Stimulated activated CD4-positive, alpha-beta T cell treated with anti-CD3 and anti-CD28 coated beads, Interleukin-1b, Interleukin-23, amount 100 ng/mL, for 24 hours (primary cell): ENCODE results near the gene MBOAT2.
A peak's percentile ranks its signal among the peaks of the same experiment; 100 is the strongest.

ENCODE experiments used
- DNase-seq, 4 experiments: peaks; one replicate each; pipeline ENCODE4 v3.0.0-alpha.2; 2020; ENCODE audit warnings: low read depth in 4 of 4, low spot score in 1 of 4

MBOAT2 gene

DNA sequence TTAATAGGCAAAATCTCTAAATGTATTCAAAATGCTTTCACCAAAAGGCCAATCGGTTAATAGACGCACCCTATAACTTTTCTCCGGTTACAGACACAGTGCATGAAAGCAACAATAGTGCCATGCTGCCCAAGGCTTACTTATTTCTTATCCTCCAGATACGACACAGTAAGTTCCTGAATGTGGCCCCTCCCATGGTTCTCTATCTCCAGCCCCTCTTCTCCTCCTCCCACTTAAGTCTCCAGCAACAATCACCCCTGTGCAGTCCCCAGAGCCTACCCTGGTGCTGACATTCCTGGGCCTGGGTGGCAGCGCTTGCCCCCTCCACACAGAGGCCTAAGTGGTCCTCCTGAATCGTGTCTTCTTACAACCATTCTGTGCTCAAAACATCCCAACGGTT is 169.6 kb downstream of the MBOAT2 start:
- no peak for DNase-seq

DNA sequence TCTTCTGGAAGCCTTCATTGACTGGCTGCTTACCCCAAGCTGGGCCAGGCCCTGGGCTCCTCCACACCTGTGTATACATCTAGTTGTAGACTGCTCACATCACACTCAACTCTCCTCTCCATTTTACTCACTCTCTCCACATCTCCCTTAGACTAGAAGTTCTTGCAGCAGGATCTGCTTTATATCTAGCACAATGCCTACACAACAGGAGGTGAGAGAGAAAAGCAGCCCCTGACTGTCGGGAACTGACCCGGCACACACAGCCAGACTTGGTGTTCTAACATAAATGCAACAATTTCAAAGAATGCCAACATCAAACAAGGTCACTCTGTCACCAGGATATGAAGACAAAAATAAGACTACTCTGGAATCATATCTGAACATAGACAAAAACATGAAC is 172.0 kb downstream of the MBOAT2 start:
- DNase-seq, result no peak

DNA sequence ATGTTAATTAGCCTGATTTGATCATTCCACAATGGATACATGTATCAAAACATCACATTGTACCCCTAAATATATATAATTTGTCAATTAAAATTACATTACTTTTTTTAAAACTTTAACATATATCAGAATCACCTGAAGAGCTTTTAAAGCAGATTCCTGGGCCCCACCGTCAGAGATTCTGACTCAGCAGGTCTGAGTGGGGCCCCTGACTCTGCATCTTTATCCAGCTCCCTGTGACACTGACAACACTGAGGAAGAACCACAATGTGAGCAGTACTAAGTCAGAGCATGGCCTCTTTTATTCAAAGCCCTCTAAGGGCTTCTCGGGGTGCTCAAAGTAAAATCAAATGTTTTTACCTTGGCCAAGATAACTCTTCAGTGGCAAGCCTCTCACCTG is 175.8 kb downstream of the MBOAT2 start:
- no peak for DNase-seq

DNA sequence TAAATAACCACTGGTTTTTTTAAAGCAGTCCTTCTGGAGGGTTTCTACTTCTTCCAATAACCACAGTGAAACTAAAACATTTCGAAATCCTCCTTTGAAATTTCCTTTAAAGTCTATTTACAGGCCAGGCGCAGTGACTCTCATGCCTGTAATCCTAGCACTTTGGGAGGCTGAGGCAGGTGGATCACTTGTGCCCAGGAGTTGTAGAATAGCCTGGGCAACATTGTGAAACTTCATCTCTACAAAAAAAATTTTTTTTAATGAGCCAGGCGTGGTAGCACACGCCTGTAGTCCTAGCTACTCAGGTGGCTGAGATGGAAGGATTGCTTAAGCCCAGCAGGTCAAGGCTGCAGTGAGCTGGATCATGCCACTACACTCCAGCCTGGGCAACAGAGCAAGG is 181.3 kb downstream of the MBOAT2 start:
- no peak for DNase-seq

DNA sequence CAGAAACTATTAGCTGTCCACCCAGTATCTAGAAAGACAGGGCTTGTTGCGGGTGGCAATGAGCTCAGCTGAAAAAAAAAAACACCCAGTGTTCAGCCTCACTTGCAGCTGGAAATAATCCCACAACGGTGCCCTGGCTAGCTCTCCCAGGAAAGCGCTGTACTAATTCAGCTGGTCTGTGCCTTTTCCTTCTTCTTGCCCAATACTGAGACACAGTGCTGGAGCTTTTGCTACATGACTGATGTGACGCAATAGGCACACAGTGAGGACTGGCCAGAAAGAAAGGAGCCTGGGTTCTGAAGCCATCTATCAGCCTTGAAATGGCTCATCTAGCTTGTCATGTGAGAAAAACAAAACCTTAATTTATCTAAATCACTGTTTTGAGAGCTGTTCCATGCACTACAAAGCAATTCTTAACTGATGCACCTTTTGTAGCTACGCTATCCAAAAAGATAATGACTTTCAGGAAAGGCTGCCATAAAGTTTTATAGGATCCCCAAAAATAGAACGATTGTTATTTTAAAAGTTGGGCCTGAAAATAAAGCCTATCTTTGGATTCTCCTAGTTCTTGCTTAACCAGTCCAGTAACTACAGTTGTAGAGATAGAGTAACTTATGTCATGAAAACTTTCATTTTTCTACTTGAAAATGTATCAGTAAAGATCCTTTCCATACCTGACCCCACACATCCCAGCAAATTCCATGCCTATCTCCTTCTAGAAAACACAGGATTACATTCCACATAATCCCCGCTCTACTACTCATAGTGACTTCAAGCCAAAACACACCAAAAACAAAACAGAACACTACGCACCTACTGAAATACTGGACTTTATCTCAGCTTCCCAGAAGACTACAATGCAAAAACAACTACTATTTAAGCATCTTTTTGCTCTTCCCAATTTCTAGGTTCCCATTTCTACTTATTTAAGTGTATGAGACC is 181.9 kb downstream of the MBOAT2 start:
- no peak for DNase-seq

DNA sequence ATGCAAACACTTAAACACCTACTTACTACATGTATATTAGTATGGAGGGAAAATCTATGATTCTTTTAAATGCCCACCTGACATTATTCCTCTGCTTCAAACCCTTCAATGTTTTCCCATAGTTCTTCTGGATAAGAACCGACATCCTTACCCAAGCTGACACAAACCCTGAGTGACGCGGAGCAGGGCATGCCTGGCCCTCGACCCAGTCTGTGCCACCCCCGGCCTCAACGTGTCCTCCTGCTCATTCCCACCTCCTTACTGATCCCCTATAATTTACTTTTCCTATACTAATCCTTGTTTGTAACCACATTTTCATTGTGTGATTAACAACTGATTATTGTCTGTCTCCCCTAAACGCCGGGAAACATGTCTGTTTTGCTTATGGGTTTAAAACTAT is 183.5 kb downstream of the MBOAT2 start:
- no peak for DNase-seq

DNA sequence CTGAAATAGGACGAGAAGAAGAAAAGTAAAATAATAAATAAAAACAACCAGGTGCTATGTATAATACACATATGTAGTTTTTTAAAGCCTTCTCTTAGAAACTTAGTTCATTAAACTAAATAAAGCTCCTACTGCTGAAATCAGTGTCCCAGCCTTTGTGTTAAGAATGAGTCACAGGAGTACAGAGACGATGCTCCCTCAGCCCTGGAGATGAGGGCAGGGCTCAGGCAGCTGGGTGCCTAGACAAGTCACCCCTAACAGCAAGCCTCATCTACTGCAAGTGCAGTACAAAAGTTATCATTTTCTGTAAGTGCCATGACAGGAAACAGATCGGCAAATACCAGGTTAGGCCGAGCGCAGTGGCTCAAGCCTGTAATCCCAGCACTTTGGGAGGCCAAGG is 184.3 kb downstream of the MBOAT2 start:
- DNase-seq, result no peak

DNA sequence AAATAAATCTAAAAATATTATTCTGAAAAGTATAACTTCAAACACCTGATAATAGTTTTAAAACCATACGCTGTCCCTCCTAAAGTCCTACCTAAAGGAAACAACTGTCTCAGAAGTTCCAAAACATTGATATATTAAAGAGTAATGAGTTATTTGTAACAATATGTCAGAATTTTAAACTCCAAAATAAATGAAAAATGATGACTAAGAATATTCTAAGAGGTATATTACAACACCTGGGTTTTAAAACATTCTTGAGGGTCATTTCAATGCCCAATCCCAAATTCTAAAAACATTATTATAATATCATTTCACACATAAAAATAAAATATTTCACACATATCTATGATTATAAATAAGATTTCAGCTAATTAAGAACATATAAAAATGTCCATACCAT is 186.3 kb downstream of the MBOAT2 start:
- no peak for DNase-seq

DNA sequence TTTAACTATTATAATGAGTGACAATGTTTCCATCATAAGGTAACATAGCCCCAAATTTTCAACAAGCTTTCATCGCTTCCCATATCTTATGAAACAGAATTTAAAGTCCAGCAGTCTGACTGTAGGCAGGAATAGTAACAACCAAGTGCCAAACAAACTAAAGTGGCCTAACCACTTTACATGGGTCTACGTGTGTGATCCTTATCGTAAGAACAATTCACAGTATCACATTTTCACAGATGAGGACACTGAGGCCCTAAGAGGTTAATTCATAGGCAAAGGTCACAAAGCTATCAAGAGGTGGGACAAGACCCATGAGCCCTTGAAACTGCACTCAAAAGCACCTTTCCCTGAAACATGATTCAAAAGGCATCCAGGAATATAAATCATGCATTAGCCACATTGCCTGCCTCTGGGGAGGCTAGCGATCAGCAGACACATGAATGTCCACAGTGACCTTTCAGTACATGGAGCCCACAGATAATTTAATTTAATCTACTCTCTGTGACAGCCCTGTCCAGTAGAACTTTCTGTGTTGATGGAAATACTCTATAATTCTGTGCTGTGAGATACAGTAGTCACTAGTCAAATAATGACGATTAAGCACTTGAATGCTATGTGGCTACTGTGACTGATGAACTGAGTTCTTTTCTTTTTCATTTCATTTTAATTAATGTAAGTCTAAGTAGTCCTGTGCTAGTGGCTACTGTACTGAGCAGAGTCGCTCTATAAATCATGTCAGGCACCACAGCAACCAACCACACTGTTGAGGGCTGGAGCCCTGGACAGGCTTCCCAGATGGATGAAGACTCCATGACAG is 196.4 kb downstream of the MBOAT2 start:
- DNase-seq, result no peak

DNA sequence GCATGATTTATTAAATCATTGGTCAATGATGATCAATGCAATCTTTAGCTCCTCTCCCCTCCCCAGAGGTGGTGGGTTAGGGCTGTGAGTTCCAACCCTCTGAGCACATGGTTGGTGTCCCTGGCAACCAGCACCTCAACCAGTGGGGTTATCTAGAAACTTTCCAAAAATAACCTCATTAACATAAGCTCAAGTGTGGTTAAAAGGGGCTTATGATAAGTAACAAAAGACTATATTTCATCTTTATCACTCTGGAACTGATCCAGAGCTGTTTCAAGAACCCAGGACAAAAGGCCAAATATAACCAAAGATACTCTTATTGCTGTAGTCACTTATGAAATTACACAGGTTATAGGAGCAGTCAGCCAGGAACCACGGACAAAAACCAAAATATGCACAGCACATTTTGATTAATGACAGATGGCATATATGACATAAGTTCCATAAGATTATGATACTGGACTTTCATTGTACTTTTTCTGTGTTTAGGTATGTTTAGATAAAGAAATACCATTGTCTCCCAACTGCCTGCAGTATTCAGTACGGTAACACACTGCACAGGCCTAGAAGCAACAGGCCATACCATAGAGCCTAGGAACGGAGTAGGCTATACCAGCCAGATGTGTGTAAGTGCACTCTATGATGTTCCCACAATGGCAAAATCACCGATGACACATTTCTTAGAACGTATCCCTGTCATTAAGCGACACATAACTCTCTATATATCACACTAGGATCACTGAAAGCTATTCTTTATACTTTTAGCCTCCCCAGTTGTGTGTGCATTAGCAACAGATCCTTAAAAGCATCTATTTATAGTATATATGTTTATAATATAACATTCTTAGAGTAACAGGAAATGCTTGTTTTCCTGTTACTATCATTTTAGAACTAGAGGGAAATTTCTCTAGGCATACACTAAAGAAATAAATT is 197.9 kb downstream of the MBOAT2 start:
- no peak for DNase-seq

DNA sequence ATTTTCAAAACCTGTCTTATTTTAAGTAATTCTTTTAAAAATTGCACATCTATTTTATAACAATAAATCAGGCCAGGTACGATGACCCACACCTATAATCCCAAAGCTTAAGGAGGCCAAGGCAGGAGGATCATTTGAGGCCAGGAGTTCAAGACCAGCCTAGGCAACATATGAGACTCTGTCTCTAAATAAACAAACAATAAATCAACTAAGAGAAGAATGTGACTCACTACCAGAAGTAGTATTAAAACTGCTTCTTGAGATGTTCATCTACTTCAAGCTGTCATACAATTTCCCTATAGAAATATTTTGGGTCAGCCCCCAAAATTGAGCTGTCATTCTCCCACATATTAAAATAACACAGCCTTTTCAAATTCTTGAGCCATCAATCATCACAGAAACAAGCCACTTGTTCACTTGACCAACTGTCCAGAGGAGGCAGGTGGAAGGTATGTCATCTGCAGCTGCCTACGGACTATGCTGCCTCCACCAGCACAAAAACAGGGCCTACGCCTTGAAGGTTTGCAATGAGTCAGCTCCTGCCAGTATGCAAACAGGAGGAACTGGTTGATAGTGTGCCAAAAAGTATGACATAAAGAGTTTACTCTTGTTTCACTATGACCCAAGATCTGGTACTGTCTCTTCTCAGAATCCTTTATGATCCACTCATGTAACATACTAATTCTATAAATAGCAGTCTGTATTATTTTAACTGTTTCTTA is 199.7 kb downstream of the MBOAT2 start:
- DNase-seq, result peak; percentile 3 to 41 (median 14)

DNA sequence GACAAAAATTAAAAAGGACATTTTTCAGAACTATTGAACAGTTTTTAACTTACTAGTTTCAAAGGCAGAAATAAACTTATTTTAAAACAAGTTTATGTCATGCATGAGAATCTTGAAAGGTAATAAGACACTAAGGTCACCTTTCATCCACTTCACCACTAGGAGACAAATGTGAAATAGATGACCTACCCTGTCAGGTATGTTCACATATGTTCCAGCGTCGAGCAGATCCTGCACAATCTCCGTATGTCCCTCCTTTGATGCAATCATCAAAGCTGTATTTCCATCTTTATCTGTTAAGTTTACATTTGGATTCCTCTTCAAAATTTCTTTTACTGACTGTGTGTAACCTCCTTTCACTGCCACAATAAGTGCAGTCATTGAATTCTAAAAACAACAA is 200.7 kb downstream of the MBOAT2 start:
- DNase-seq, result no peak
